GM21390 (cell line): ENCODE measurements around the gene CXCL16.
"Not testable (repeated sequence)": the region's sequence is repeated elsewhere in the genome, so short reads cannot be mapped to it uniquely, and the experiment has no call there.

Experiments
- ATAC-seq: cut with Tn5 transposase; IDR thresholded peaks from one replicate; pipeline ENCODE4 v1.9.1; 2021; ENCODE audit not compliant: unreplicated experiment

CXCL16 gene

DNA sequence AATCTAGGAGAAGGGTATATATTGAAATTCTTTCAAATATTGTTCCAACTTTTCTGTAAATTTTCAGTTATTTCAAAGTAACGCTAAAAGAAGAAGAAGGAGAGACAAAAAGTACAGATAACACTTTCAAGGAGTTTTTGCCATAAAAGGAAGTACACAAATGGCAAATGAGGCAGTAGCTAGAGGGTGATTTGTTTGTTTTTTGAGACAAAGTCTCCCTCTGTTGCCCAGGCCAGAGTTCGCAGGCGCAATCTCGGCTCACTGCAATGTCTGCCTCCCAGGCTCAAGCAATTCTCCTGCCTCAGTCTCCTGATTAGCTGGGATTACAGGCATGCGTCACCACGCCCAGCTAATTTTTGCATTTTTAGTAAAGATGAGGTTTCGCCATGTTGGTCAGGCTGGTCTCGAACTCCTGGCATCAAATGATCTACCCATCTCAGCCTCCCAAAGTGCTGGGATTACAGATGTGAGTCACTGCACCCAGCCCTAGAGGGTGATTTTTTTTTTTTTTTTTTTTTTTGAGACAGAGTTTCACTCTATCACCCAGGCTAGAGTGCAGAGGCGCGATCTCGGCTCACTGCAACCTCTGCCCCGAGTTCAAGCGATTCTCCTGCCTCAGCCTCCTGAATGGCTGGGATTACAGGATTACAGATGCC is 40.2 kb downstream of the CXCL16 start:
- not testable (repeated sequence) for ATAC-seq

DNA sequence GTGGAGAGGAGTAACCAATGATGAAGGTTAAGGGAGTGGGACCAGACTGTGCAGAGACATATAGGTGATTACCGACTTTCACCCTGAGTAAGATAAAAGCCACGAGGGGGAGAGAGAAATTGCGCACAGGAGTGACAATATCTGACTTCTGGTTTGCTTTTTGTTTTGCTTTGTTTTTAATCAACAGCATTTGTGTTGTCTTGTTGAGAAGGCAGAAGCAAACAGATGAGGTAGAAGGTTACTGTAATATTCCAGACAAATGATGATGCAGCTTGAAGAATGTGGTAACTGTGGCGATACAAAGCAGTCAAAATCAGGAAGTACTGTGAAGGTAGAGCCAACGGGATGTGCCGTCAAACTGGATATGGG is 43.3 kb downstream of the CXCL16 start:
- no peak for ATAC-seq

DNA sequence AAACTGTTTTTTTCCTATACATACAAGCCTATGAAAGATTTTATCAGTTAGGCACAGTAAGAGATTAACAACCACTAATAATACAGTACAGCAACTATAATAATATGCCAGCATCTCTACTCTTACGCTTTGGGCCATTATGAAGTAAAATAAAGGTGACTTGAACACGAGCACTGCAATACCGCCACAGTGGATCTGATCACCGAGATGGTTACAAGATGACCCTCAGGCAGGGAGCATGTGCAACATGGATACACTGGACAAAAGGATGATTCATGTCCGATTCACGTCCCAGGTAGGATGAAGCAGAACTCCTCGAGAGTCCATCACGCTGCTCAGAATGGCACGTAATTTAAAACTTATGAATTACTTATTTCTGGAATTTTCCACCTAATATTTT is 46.3 kb downstream of the CXCL16 start:
- ATAC-seq = no peak

DNA sequence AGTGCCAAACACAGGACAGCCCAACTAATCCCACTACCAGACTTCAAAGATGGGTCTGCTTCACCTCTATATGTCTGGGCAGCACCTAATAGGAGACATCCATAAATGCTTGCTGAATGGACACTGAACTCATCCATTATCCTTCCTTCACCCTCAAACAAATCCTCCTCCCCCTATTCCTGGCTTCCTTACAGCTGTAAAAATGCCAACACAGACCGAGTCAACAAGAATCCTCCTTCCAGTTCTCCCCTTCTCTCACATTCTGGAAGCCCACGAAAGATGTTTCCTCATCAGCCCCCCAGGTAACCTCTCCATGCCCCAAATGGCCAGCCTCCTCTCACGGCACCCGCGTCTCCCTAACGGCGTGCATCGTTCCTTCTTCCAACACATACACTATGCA is 48.0 kb downstream of the CXCL16 start:
- ATAC-seq = no peak

DNA sequence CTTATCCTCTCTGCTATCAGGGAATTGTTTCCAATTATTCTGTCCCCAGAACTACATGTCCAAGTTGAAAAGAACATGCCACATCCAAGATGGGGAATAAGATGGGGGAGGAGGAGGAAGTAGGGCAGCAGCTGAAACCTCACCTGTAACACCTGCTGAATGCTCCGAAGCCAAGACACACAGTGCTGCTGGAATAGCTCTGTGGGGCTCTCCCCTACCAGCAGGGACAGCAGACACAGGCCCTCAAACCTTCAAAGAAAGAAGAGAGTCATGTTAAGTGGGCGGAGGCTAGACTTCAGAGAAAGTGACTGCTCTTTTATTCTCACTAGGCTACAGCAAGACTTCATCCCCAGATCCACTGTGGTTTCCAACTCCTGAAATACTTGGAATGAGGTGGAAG is 49.0 kb downstream of the CXCL16 start:
- ATAC-seq = no peak

DNA sequence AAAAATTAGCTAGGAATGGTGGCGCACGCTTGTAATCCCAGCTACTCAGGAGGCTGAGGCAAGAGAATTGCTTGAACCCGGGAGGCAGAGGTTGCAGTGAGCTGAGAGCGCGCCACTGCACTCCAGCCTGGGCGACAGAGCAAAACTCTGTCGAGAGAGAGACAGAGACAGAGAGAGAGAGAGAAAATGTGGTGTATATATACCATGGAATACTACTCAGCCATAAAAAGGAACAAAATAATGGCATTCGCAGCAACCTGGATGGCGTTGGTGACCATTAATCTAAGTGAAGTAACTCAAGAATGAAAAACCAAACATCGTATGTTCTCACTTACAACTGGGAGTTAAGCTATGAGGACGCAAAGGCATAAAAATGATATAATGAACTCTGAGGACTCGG is 49.9 kb downstream of the CXCL16 start:
- ATAC-seq = not testable (repeated sequence)

DNA sequence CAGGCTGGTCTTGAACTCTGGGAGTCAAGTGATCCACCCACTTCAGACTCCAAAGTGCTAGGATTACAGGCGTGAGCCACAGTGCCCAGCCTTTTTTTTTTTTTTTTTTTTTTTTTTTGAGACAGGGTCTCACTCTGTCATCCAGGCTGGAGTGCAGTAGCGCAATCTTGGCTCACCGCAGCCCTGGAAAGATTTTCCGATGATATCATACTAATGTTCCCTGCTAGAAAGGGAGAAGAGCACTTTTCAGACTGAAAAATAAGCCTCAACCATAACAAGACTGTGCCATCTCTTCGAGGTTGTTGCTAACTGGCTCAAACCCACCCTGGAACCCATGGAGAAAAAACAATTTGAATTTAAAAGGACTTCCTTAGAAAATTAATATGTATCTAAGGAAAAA is 56.0 kb downstream of the CXCL16 start:
- ATAC-seq = not testable (repeated sequence)
